PC-9 (cell line): ENCODE data around the gene APBA2. TPM values are rescaled to one million over a fixed set of nuclear protein-coding genes. Genes with fewer than 3 reads are reported as not detected.

ENCODE experiments used
- BruUV-seq: library from RNA; stranded (reverse); fragments of 400-500 nt; replicated peaks from 2 replicates; lab custom pipeline; 2021; lab: Mats Ljungman, UMichigan
- CTCF ChIA-PET: fragments of 300-600 bp; sonication (Branson Sonifier 250); formaldehyde crosslinking; loops from one replicate; lab custom pipeline; 2022; ENCODE audit warnings: antibody characterized with exemption; lab: Charles Lee
- POLR2A ChIA-PET: fragments of 300-600 bp; sonication (Branson Sonifier 250); formaldehyde crosslinking; loops from one replicate; lab custom pipeline; 2022; ENCODE audit warnings: antibody characterized with exemption; ENCODE audit not compliant: unreplicated experiment; lab: Charles Lee
- DNase-seq, 2 experiments: peaks; one replicate each; pipeline versions ENCODE4 v3.0.0 to v3.0.0-alpha.2; 2015 to 2022; ENCODE audit warnings: mixed read lengths in 1 of 2
- H2AFZ ChIP-seq: fragments of 200-600 bp; sonication (generic); 2 replicates; pipeline ENCODE4 v1.8.1; 2017; ENCODE audit warnings: antibody characterized with exemption
- H3F3A ChIP-seq: fragments of 200-600 bp; sonication (generic); 2 replicates; pipeline ENCODE4 v1.8.1; 2017; ENCODE audit warnings: antibody characterized with exemption, mild to moderate bottlenecking, low read depth; ENCODE audit not compliant: insufficient read depth
- H3K27ac ChIP-seq: fragments of 200-600 bp; sonication (generic); 2 replicates; pipeline ENCODE4 v1.6.1; 2016; ENCODE audit warnings: mixed run types
- H3K27me3 ChIP-seq: fragments of 200-600 bp; sonication (generic); 2 replicates; pipeline ENCODE4 v1.6.1; 2016; ENCODE audit warnings: low read depth, mixed run types; ENCODE audit not compliant: insufficient read depth
- H3K36me3 ChIP-seq: fragments of 200-600 bp; sonication (generic); 2 replicates; pipeline ENCODE4 v1.6.1; 2016; ENCODE audit warnings: low read depth, mixed run types
- H3K4me1 ChIP-seq: fragments of 200-600 bp; sonication (generic); replicated peaks from 2 replicates; pipeline ENCODE4 v1.6.1; 2016; ENCODE audit warnings: mixed run types; ENCODE audit not compliant: insufficient read depth
- H3K4me2 ChIP-seq: fragments of 200-600 bp; sonication (generic); 2 replicates; pipeline ENCODE4 v1.6.1; 2017; ENCODE audit warnings: mixed run types
- H3K4me3 ChIP-seq: fragments of 200-600 bp; sonication (generic); 2 replicates; pipeline ENCODE4 v1.6.1; 2016; ENCODE audit warnings: mixed run types
- H3K79me2 ChIP-seq: fragments of 200-600 bp; sonication (generic); 2 replicates; pipeline ENCODE4 v1.6.1; 2017; ENCODE audit warnings: low read depth, mixed run types
- H3K9me2 ChIP-seq: fragments of 200-600 bp; sonication (generic); 2 replicates; pipeline ENCODE4 v1.8.1; 2017; ENCODE audit warnings: mild to moderate bottlenecking; ENCODE audit not compliant: insufficient read depth
- H3K9me3 ChIP-seq: fragments of 200-600 bp; sonication (generic); 2 replicates; pipeline ENCODE4 v1.8.1; 2016; ENCODE audit warnings: low read depth; ENCODE audit not compliant: insufficient read depth
- H4K20me1 ChIP-seq: fragments of 200-600 bp; sonication (generic); 2 replicates; pipeline ENCODE4 v1.8.1; 2017; ENCODE audit not compliant: insufficient read depth
- EZH2 ChIP-seq: fragments of 200-600 bp; sonication (generic); IDR thresholded peaks from 2 replicates; pipeline ENCODE4 v1.8.0; 2017; ENCODE audit warnings: antibody characterized with exemption, low read depth
- intact Hi-C: fragments of 100-400 bp; cut with micrococcal nuclease; formaldehyde crosslinking; loops from one replicate; pipeline ENCODE4 v1.10.0; 2022; ENCODE audit not compliant: unreplicated experiment
- total RNA-seq: library from RNA; stranded (reverse); gene quantifications from 2 replicates; pipeline ENCODE4 v1.2.3, GENCODE V29; 2021
- TF ChIP-seq, protein P1 (sequence below): fragments of 200-600 bp; sonication (generic); conservative IDR thresholded peaks from 2 replicates; pipeline ENCODE4 v1.6.1; 2017; ENCODE audit warnings: mixed run types, antibody characterized with exemption, mild to moderate bottlenecking, moderate library complexity

APBA2 gene
- total RNA-seq, 1 experiment from 2014 or later = not detected

DNA sequence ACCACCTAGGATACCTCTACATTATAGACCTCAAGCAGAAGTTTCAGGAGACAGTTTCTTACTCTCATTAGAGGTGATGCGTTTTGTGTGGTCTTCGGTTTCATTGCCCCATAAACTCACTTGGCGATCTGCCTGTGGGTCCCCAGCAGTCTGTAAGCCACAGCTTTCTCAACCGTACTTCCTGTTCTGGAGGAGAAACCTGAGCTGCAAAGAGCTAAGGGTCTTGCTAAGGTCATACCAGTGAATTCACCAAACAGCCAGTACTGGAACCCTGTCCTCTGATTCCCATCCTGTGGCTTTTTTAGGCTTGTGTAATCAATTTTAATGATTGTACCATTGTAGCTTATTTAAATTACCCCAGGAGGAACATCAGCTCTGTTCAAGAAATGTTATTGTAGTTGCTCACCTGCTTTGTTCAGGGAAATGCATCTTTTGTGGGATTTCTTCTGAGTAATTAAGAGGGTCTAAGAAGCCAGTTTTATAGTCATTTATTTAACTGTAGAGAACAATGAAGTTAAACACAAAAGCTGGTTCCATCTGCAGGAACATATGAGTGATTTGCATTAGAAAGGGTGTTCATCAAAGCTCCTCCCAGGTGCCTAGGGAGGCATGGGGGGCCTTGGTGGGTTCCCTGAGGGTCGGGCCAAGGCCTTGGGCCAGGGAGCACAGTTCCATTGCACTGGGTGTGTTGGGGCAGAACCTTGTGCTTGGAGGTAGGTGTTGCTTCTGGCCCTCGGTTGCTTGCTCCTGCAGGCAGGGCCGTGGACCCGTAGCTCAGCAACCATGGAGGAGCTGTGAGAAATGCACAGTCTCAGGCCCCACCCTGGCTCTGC is 69.6 kb downstream of the APBA2 start:
- Histone ChIP-seq H3F3A (no peaks in the 10 kb centered on the region), H3K27me3 (peaks cover 46% of the 10 kb centered on the region), H3K27ac (no peak overlapping the region), H3K9me2 (no peaks in the 10 kb centered on the region), H3K4me2 (no peak overlapping the region), H2AFZ (no peak overlapping the region), H4K20me1 (no peaks in the 10 kb centered on the region), H3K4me1 (no peaks in the 10 kb centered on the region), H3K4me3 (no peak overlapping the region), H3K9me3 (no peaks in the 10 kb centered on the region), H3K79me2 (no peaks in the 10 kb centered on the region), H3K36me3 (no peaks in the 10 kb centered on the region)
- no peak for DNase-seq
- POLR2A ChIA-PET = no interaction called here
- BruUV-seq = no TSS peak
- CTCF ChIA-PET = no interaction called here
- intact Hi-C loops = no loop called here
- no peak for TF ChIP-seq EZH2
- TF ChIP-seq, protein P1, sequence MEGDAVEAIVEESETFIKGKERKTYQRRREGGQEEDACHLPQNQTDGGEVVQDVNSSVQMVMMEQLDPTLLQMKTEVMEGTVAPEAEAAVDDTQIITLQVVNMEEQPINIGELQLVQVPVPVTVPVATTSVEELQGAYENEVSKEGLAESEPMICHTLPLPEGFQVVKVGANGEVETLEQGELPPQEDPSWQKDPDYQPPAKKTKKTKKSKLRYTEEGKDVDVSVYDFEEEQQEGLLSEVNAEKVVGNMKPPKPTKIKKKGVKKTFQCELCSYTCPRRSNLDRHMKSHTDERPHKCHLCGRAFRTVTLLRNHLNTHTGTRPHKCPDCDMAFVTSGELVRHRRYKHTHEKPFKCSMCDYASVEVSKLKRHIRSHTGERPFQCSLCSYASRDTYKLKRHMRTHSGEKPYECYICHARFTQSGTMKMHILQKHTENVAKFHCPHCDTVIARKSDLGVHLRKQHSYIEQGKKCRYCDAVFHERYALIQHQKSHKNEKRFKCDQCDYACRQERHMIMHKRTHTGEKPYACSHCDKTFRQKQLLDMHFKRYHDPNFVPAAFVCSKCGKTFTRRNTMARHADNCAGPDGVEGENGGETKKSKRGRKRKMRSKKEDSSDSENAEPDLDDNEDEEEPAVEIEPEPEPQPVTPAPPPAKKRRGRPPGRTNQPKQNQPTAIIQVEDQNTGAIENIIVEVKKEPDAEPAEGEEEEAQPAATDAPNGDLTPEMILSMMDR = no peak

DNA sequence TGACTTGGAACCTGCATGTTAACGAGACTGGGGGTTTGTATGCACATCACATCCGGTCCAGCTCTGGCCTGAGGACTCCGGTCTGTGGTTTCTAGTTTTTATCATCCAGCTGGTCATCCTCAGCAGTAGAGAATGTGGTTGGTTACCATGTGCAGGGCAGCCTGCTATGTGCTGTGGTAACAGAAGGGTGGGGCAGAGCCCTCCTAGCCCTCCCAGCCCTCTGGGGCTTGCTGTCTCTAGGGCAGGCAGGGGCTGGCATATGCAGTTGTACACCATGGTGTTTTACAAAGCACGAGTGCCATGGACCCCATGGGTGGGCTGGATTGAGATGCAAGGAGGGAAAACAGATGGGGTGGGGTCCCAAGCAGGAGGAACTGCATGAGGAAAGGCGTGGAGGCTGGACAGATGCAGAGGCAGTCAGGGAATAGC is 70.2 kb downstream of the APBA2 start:
- CTCF ChIA-PET = no interaction called here
- POLR2A ChIA-PET = no interaction called here
- Histone ChIP-seq H3K27me3 (peaks cover 46% of the 10 kb centered on the region), H2AFZ (no peak overlapping the region), H3K9me2 (no peaks in the 10 kb centered on the region), H3K4me3 (no peak overlapping the region), H3K79me2 (no peaks in the 10 kb centered on the region), H3F3A (no peaks in the 10 kb centered on the region), H3K36me3 (no peaks in the 10 kb centered on the region), H3K27ac (no peak overlapping the region), H4K20me1 (no peaks in the 10 kb centered on the region), H3K9me3 (no peaks in the 10 kb centered on the region), H3K4me1 (no peaks in the 10 kb centered on the region), H3K4me2 (no peak overlapping the region)
- intact Hi-C loops = no loop called here
- TF ChIP-seq, protein P1 = no peak
- no peak for TF ChIP-seq EZH2
- no peak for DNase-seq
- no TSS peak for BruUV-seq

DNA sequence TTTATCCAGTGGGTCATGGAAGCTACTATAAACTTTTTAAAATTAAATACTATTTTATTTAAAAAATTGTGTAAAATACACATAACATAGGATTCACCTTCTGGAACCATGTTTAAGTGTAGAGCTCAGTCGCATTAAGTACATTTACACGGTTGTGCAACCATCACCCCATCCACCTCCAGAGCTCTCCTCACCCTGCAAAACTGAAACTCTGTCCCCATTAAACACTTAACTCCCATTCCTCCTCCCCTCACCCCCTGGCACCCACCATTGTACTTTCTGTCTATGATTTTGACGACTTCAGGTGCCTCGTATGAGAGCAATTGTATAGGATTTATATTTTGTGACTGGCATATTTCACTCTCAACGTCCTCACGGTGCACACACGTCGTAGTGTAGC is 70.7 kb downstream of the APBA2 start:
- DNase-seq = no peak
- H3K27ac ChIP-seq = no peak overlapping the region
- intact Hi-C loops = no loop called here
- H3K36me3 ChIP-seq = no peaks in the 10 kb centered on the region
- H3K79me2 ChIP-seq = no peaks in the 10 kb centered on the region
- ChIA-PET POLR2A (no interaction called here), CTCF (no interaction called here)
- no peaks in the 10 kb centered on the region for H4K20me1 ChIP-seq
- no peak overlapping the region for H3K4me2 ChIP-seq
- TF ChIP-seq, protein P1 = no peak
- TF ChIP-seq EZH2 = no peak
- no TSS peak for BruUV-seq
- no peak overlapping the region for H2AFZ ChIP-seq
- no peaks in the 10 kb centered on the region for H3F3A ChIP-seq
- peaks cover 46% of the 10 kb centered on the region for H3K27me3 ChIP-seq
- no peaks in the 10 kb centered on the region for H3K9me2 ChIP-seq
- no peaks in the 10 kb centered on the region for H3K4me1 ChIP-seq
- no peaks in the 10 kb centered on the region for H3K9me3 ChIP-seq
- H3K4me3 ChIP-seq = no peak overlapping the region
